ENCODE results near the gene GRM1.

- TF ChIP-seq EZH2 (IDR thresholded peaks at IDR 0.05; ENCODE audit: low read length, missing control alignments), result no peak
- peak in 1 of 2 donors; percentile 11 for TF ChIP-seq CTCF (conservative IDR thresholded peaks at IDR 0.05 in 1 of 2, IDR thresholded peaks at IDR 0.05 in 1 of 2; ENCODE audit: low read depth in 1 of 2, low read length in 2 of 2)
Measured at GRCh38 chr6:146041282-146041681, 12.4 kb downstream of the GRM1 start.
